Right renal cortex interstitium (tissue), 3 donors: ENCODE measurements around the gene ASIP. TPM values are rescaled to one million over a fixed set of nuclear protein-coding genes. Genes with fewer than 3 reads are reported as not detected.
"Not testable (repeated sequence)": the region's sequence is repeated elsewhere in the genome, so short reads cannot be mapped to it uniquely, and the experiment has no call there.

Experiments
- DNase-seq, 3 donors: peaks; one replicate each; pipeline ENCODE4 v3.0.0-alpha.2; 2013; ENCODE audit warnings: low read depth in 3 of 3, low spot score in 2 of 3
- polyA plus RNA-seq, 3 donors: library from polyadenylated mRNA; unstranded; fragments of 120-200 nt; gene quantifications; one replicate each; pipeline ENCODE4 v1.2.1, GENCODE V29; 2013; ENCODE audit not compliant: insufficient read length in 3 of 3

The ASIP gene, protein sequence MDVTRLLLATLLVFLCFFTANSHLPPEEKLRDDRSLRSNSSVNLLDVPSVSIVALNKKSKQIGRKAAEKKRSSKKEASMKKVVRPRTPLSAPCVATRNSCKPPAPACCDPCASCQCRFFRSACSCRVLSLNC
- polyA plus RNA-seq, result under 1 TPM; 0.23 to 0.28 (median 0.28) TPM

DNA sequence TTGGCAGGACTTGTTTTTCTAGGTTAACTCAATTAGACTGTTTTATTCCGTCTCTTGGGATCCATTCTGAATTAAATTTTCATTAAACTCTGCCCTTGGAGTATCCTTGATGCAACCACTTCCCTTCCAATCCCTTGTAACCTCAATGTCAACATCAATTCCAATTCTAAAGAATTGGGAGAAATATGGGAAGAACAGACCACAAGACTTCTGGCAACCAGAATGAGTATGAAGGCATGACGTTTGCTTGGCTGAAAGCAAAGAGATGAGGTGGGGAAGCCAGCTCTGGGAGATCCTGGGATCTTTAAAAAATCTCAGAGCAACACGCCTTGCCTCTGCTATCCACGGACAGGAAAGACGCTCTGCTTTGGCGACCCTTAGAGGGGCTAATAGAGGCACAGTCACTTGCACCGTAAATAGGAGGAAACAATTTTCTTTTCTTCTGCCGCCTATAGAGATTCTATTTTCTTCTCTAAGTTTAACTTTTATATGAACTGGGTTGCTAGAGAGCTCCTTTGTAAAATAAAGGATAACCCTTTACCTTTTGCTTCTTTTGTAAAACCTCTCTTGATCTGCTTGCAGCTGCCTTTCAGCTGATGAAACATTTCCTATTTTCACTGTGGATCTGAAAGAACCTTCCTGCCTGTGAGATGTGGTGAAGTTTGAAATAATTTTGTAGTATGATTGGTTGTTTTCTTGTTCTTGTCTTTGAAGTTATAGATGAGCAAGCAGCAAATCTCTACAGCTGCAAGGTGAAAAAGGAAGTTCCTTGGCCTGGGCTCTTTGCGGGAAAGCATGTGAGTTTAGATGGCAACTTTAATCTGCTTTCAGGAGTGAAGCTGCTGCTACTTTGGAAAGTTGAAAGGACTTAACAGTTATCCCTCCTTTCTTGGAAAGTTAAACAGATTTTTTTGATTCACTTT is at the start of gene ASIP:
Gene ASIP, plus strand, starts transcription at position 731 of the 923 bp plus-strand sequence. CDS start 18,952 bp downstream, outside the sequence.
- DNase-seq, result no peak

DNA sequence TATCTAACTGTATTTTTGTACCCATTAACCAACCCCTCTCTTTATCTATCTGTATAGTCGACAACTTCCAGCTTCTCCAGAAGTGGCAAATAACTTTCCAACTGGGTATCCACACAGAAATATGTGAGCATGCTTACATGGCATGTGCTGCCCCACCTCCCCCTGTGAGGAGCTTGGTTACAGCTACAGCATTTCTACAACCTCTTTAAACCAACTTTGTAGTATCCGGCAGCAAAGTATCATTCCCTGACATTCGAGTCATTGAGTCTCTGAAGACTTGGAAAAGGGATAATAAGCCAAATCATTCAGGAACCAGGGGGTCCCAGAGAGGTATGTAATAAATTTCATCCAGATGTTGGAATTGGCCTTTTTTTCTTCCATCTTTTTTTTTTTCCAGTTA is 48.2 kb upstream of the ASIP start:
- DNase-seq, result no peak

DNA sequence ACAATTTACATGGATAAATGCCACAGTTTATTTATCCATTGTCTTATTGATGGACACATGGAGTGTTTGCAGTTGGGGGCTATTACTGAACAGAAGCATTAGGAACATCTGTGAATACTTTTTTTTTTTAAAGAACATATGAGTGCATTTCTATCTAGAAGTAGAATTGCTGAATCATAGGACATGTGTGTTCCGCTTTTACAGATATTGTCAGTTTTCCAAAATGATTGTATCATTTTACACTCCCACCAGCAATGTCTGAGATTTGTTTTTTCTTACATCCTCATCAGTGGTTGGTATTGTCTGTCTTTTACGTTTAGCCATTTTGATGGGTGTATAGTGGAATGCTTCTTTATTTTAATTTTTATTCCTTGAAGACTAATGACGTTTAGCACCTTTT is 42.0 kb upstream of the ASIP start:
- DNase-seq, result no peak

DNA sequence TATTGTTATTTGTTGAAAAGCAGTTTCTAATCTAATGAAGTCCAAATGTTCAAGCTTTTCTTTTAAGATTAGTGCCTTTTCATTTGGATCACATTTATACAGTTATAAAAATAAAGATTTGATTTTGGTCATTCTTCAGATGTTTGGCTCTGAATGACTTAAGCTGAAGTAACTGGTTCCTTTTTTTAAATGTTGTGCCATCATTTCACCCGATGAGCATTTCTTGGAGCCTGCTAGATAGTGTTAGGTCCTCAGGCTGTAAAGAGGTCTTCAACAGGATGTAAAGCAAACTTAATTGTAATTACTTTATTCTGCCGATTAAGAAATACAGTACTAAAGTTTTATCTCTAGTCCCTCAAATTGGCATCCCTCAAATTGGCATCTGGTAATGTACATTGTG is 41.2 kb upstream of the ASIP start:
- no peak for DNase-seq

DNA sequence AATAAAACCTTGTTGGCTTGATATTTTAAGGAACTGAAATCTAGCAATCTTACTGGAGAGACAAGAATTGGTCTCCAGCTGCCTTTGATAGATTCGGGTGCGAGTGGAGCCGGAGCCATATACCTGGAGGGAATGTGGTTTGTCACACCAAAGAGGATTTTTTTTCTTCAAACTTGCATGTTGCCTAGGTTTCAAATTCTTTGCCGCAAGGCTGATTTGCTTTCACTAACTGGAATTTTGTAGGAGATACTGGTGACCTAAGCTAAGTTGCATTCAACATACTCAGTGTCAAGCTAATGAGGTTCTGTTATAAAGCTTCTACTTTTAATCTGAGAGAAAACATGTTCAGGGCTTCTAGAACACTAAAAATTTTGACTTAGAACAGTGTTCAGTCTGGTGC is 39.7 kb upstream of the ASIP start:
- no peak for DNase-seq

DNA sequence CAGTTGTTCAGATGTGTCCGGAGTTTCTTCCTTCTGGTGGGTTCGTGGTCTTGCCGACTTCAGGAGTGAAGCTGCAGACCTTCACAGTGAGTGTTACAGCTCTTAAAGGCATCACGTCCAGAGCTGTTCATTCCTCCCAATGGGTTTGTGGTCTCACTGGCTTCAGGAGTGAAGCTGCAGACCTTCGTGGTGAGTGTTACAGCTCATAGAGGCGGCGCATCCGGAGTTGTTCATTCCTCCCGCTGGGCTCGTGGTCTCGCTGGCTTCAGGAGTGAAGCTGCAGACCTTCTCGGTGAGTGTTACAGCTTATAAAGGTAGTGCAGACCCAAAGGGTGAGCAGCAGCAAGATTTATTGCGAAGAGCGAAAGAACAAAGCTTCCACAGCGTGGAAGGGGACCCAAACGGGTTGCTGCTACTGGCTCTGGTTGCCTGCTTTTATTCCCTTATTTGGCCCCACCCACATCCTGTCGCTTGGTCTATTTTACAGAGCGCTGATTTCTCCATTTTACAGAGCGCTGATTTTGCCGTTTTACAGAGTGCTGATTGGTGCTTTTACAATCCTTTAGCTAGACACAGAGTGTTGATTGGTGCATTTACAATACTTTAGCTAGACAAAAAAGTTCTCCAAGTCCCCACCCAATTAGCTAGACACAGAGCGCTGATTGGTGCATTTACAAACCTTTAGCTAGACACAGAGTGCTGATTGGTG is 35.9 kb upstream of the ASIP start:
- not testable (repeated sequence) for DNase-seq

DNA sequence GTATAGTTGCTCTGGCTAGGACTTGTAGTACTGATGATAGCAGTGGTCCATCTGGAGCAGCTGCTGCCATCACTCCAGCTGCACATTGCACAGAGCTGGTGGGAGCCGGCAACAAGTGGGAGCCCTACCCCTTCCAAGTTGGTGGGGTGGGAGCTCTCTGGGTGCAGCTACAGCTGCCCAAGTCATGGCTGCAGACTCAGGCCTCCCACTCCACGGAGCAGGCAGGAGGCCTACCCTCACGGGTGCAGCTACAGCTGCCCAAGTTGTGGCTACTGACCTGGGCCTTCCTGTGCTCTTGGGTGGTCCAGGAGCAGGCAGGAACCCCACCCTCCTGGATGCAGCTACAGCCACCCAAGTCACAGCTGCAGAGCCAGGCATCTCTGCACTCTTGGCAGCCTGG is 32.1 kb upstream of the ASIP start:
- DNase-seq, result no peak

DNA sequence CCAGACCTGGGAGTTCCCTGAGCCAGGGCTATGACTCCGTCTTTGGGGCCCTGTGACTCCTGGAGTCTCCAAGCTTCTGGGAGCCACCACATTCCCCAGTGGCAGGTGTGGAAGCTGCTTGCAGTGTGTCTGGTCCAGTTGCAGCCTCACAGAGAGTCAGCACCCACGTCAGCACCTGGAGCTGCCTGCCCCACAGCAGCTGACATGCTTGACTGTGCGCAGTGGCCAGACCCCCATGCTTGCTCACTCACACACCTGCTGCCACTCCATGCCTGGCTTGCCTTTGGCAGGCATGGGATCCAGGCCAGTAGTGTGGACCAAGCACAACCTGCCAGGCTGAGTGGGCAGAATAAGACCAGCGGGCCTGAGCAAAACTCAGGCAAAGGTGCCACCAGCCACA is 31.0 kb upstream of the ASIP start:
- DNase-seq, result no peak

DNA sequence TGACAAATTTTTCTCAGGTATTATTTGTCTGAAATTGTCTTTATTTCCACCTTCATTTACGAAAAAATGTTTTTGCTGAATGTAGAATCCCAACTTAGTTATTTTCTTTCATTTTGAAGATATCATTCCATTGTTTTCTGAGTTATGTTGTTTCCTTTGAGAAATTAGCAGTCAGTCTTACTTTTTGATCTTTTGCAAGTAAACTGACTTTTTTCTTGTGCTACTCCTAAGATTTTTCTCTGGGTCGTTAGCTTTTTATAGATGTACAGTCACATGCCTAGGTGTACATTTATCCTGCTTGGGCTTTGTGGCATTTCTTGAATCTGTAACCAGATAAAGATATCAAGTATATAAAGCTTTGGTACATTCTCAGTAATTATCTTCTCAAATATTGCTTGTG is 29.6 kb upstream of the ASIP start:
- DNase-seq, result no peak

DNA sequence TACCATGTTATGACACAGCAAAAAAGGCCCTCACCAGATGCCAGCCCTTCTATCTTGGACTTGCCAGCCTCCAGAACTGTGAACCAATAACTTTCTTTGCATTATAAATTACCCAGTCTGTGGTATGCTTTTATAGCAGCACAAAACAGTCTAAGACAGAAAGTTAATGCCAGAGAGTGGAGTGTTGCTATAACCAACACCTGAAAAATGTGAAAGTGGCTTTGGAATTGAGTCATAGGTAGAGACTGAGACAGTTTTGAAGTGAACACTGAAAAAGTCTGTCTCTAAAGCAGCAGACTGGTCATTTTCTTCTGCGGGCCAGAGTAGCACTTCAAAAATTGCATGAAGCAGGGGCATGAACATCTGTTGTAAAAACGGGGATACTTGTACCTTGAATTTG is 28.0 kb upstream of the ASIP start:
- DNase-seq, result no peak

DNA sequence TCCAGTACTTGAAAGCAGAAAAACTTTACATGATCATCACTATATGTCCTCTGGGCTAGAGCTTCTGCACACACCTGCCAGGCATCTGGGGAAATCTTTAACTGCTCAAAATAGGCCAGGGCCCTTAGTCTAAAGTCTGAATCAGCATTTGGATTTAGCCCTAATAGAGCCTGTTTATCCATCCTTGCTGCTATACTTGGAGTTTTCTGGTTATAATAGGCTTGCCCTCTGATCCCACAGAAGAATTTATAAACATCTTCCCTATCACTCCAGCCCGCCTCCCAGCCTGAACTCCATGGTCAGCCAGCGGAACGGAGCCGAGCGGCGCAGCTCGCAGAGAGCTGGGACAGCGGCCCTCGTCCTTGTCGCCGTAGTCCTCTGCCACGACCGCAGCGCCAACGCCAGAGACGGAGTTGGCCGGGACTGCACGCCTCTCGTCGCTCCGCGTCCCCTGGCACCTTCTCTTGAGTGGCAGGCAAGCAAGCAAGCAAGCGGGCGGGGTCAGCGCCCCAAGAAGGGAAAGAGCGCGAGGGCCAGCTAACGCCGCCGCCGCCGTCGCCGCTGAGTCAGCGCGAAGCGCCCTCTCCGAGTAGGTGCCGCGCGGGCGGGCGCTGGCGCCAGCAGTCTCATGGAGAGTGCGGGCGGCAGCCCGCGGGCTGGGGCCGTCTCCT is 25.4 kb upstream of the ASIP start:
- peak in 2 of 3 donors; percentile 32 to 55 for DNase-seq

DNA sequence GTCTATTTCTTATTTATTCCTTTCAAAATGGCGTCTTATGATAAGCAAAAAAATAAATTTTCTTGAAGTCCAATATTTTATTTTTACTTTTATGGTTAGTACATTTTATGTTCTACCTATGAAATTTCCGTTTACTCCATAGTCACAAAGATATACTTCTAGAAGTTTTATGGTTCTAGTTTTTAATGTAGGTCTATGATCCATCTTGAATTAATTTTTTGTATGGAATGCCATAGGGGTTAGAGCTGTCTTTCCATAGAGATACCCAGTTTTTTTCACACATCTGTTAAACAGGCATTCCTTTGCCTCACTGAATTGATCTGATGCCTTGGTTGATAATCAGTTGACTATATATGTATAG is 24.9 kb upstream of the ASIP start:
- no peak for DNase-seq

DNA sequence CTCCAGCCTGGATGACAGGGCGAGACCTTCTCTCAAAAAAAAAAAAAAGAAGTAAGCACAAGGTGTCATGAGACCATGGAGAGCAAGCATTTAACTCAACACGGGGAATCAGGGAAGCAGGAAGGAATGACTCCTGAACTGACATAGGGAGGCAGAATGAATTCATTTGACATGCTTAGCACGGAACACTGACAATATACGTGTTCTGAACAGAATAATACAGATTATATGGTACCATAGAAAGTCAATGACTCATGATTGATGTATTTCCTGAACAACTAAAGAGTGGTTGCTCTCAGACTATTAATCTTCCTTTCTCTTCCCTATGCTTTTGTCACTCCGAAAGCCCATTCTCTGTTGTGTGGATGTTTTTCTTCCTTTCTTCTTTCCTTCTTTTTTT is 20.7 kb upstream of the ASIP start:
- DNase-seq, result no peak

DNA sequence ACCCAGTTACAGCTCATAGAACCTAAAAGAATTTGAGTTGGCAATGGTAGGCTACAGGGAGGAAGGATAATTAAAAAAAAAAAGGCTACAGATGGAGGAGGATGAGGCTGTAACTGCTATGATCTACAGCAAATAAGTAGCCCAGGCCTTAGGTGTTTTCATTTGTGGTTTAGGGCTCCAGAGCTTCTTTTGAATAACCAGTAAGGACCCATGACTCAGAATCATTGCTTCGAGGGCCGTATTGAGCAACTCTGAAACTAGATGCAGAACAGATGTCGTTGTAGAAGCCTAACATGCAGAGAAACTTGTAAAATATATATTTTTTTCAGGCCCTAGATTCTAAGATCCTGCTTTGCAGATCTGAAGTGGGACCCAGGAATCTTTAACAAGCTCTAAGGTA is 19.0 kb upstream of the ASIP start:
- DNase-seq, result no peak

DNA sequence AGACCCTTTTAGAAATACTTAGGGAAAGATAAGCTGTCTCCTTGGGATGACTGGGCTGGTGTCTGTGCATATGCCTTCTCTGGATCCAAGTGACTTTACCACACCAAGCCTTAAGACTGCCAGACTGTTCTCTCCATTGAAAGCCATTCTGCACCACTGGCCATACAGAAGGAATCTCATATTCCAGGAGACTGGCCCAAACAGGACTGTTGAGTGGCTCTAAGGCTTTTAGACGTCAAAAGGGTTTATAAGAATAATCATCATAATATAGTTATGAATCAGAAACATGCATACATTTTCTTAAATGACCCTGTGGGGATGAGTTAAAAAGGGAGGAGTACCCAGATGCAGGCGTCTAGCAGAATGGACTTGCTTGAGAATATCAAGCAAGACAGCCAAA is 17.0 kb upstream of the ASIP start:
- DNase-seq, result not testable (repeated sequence)

DNA sequence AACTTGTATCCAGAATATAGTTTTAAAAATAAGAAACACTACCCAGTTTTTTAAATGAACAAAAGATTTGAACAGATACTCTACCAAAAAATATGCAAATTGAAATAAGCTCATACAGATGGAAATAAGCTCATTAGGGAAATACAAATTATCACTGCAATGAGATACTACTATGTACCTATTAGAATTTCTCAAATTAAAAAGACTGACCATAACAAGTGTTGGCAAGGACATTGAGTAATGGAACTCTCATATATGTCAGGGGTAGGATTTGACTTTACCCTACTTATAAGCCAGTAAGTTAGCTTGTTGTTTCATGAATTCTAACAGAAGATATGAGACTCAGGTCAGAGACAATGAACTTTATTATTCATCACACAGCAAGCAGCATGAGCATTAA is 9.6 kb upstream of the ASIP start:
- no peak for DNase-seq

DNA sequence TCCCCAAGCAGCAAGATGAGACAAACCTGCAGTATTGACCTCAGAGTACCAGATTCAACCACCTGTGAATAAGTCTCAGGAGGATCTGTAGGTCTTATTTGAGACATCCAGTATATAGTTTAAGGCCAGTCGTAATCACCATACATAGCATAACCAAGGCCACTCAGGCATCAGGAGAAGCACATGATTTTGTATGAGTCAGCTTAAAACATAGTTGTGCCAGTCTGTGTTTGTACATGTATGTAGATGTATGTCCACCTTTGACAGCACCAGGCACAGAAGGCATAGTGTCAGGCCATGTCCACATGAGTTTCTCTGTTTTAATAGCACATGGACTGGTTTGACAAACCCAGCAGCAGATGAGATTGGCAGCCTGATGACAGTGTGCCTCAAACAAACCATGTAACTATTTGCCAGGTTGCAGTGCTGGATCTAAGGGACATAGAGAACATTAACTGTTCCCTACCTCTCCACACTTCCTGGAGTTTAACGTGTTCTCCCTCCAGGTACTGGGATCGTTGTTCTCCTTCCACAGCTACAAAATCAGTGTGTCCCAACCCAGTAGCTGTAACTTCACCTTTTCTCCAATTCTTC is 8.6 kb upstream of the ASIP start:
- DNase-seq, result no peak

DNA sequence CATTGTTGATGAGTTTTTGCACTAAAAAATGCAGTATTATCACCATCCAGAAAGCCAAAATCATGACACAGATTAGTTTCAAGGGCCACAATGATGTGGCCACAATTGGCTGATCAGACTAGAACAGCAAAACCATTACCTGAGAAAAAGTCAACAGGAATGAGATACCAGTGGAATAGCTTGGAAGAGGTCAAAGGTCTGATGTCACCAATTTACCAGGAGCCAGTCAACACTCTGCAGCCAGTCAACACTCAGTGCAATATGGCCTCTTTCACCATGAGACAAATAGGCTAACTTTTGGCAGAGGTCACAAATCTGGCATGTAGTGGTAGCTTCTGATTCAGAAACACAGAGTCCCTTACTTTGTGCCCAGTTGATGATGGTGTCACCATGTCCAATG is 7.5 kb upstream of the ASIP start:
- no peak for DNase-seq

DNA sequence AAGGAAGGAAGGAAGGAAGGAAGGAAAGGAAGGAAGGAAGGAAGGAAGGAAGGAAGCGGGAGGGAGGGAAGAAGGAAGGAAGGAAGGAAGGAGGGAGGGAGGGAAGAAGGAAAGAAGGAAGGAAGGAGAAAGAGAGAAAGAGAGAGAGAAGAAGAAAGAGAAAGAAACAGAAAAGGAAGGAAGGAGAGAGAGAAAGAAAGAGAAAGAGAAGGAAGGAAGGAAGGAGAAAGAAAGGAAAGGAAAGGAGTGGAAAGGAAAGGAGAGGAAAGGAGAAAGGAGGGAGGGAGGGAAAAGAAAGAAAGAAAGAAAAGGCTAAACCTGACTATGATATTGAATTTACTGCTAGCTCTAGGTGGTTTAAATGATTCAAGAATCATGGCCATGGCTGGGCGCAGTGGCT is 5.3 kb upstream of the ASIP start:
- DNase-seq, result no peak

DNA sequence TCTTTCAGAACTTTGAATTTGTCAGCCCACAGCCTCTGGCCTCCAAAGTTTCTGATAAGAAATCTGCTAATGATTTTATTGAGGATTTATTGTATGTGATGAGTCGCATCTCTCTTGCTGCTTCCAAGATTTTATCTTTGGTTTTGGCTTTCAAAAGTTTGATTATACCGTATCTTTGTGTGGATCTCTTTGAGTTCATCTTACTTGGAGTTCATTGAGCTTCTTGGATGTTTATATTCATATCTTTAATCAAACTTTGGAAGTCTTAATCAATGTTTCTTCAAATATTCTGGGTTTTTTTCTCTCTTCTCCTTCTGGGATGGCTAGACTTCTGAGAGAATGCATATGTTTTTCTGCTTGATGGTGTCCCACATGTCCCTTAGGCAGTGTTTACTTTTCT is 3.3 kb upstream of the ASIP start:
- DNase-seq, result no peak

DNA sequence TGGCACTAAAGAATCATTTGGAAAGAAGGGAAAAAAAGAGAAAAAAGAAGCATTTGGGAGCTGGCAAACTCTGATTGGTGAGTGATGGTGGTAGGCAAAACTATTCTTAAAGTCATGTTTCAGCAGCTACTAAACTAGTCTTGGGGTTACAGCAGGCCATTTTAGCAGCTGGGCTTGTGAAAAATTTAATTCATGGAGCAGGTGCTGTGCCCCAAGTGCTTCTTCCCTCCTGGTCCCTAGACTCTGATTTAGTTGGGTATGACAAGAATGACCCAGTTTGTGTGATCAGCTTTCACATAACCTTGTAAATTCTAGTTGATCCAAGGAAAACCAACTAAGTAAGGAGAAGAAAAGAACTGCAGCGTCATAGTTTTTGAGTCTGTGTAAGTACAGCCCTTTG is 1.1 kb upstream of the ASIP start:
- DNase-seq, result no peak
